GM12872 (cell line): Measurements from ENCODE around the gene PRMT9.

ENCODE experiments used
- CTCF ChIP-seq: IDR thresholded peaks from 3 replicates; pipeline ENCODE4 v1.5.1; 2011; ENCODE audit warnings: low read depth, mild to moderate bottlenecking, low read length, moderate library complexity; ENCODE audit not compliant: insufficient read depth

The PRMT9 gene

DNA sequence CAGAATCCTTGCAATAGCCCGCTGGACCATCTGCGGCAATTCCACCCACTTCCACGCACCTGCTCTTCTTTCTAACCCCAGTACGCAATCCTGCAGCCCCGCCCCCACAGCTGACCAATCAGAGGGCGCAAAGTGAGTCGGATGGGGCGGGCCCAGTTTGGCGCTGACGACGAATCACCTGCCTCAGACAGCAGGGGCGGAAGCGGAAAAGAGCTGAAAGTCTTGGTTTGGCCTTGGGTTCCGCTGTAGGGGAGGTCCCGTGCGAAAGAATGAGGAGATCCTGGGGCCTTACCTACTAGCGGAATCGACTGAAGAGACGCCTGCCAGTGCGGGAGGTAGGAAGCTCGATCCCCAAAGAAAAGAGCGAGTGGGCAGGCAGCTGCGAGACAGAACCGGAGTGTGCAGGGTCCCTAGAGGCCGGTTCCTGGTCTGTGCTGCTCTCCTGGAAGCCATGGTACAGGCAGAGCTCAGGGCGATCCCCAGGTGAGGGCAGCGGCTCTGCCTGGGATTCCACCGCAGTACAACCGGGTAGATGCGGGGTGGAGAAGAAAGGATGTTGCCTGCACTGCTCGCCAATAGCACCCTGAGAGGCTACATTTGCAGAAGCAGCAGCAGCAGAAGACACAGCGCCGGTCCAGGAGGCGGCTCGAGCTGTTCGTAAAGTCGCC is 66.7 kb downstream of the PRMT9 start, which contains the start of gene TMEM184C:
Gene TMEM184C, plus strand, starts transcription at position 225 of the 668 bp plus-strand sequence. CDS start 560 bp downstream, outside the sequence.
- TF ChIP-seq CTCF = no peak

GRCh38 chr4:147616849-147617172 is 67.2 kb downstream of the PRMT9 start:
- no peak for TF ChIP-seq CTCF

- TF ChIP-seq CTCF = no peak
These were observed 73.3 kb downstream of the PRMT9 start for GRCh38 chr4:147610686-147611085.

- TF ChIP-seq CTCF = no peak
These were observed 76.5 kb downstream of the PRMT9 start for GRCh38 chr4:147607471-147607870.

GRCh38 chr4:147605499-147605898 is 78.5 kb downstream of the PRMT9 start:
- TF ChIP-seq CTCF = no peak

DNA sequence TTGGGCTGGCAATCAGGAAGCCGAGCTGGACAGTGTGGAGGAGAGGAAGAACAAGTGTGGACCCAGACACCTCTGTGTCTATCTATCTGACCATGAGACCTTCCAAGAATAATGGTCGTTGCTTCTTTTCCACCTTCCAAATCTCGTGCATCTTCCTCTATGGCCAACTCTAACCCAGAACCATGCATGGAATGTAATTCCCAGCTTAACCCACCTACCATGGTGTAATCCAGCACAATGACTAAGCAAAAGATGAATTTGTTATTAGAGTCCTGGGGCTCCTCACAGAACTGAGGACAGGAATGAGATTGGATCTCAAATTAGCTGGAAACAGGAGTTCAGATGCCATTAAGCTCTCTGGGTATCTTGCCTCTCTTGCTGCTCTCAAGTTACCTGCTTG is 84.2 kb downstream of the PRMT9 start:
- TF ChIP-seq CTCF = no peak

- TF ChIP-seq CTCF = no peak
These were observed 84.8 kb downstream of the PRMT9 start for GRCh38 chr4:147599206-147599605.

DNA sequence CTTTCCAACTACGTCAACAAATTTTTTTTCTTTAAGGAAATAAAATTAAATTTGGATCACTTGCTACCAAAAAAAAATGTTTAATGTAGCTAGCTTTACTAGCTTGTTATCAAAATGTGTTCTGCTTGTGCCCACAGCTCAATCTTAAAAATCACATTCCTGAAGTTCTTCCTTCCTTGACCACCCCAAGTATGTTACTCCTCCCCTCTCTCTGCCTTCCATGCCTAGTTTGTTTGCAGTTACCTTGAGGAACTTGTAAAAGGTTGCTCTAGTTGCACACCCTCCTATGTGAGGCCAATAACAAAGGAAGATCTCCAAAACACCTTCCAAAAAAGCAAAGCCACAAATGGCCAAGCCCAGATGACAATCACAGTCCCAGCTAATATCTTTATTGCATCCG is 86.4 kb downstream of the PRMT9 start:
- TF ChIP-seq CTCF = no peak
